ENCODE data around the gene PDIK1L.

Gene PDIK1L

DNA sequence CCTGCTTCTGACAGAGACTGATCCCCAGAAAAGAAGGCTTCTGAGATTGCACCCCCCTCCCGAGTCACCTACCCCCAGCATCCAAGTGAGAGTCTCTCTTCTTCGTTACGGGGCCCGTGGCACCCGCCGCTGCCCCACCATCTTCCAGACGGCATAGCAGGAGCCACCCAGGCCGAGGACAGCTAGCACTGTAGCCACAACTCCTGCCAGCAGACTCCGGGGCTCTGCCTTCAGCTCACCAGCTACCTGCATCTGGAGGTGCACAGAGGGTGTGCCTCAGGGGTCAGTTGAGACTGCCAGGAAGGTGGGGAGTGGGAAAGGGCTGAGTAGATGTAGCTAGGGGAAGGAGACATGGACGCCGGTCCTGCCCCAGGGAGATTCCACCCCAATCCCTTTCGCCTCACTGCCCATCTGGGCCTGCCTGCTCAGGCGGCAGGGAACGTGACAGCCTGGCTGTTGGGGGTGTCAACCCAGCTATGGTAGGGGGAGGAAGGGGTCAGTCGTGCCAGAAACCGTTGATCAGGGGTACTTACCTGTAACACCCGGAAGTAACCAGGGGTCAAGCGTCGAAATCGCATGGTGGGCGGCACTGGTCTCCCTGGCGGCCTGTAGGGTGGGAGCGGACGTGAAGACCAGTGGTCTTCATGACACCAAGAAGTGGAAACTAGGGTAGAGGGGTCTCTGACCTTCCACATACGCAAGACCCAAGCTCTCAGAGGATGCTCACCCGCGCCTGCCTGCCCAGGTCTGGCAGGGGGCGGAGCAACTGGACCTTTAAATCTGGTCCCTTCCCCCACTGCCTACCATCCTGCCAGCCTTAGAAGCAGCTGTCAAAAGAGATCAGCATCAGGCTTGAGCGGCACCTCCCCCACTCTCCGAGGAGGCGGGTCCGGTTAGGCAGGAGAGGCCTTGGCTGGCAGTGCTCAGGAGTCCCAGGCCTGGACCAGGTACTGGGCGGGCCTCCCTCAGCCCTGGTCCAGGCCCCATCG lies 59.8 kb downstream of the PDIK1L start, which contains the start of gene ZNF593OS:
TSS of gene ZNF593OS (minus strand) at position 749 of the 989 bp plus-strand sequence. CDS start at position 578, 171 bp downstream.
- no peak for DNase-seq (ENCODE audit: low read depth)
